HEK293 (cell line): ENCODE measurements around the gene BBS10.

Experiments used
- CTCF ChIA-PET: fragments of 350-600 bp; formaldehyde crosslinking; extraction: SDS; loops from one replicate; lab custom pipeline; 2021; ENCODE audit warnings: antibody characterized with exemption; lab: Yijun Ruan, JAX
- POLR2A ChIA-PET: fragments of 300-600 bp; formaldehyde crosslinking; extraction: SDS; loops from one replicate; lab custom pipeline; 2020; ENCODE audit warnings: antibody characterized with exemption, inconsistent platforms; lab: Yijun Ruan, JAX
- H3K27ac ChIP-seq: fragments of 200-500 bp; sonication (Bioruptor generic); 2 replicates; pipeline ENCODE4 v1.5.1; 2014; ENCODE audit warnings: low read depth, low read length, control low read depth, inconsistent platforms; ENCODE audit errors: extremely low read depth
- H3K36me3 ChIP-seq, 2 experiments: fragments of 200-500 bp in 1 of 2; sonication (Bioruptor generic) in 1 of 2; 1 replicate in 1 of 2; 2 replicates in 1 of 2; pipeline ENCODE4 v1.5.1; 2014 to 2017; ENCODE audit warnings: inconsistent platforms in 2 of 2, low read length in 2 of 2; ENCODE audit not compliant: control insufficient read depth in 2 of 2, insufficient read depth in 1 of 2
- H3K4me1 ChIP-seq: fragments of 200-500 bp; sonication (Bioruptor generic); 2 replicates; pipeline ENCODE4 v1.5.1; 2014; ENCODE audit warnings: mild to moderate bottlenecking, low read length, inconsistent platforms; ENCODE audit not compliant: control insufficient read depth, insufficient read depth
- H3K4me3 ChIP-seq: 2 replicates; pipeline ENCODE4 v1.5.1; 2011; ENCODE audit warnings: low read depth, mild to moderate bottlenecking, control low read depth, low read length, moderate library complexity
- H3K9me3 ChIP-seq: fragments of 200-500 bp; sonication (Bioruptor generic); 2 replicates; pipeline ENCODE4 v1.5.1; 2014; ENCODE audit warnings: low read depth, low read length, inconsistent platforms; ENCODE audit not compliant: control insufficient read depth, insufficient read depth
- INSM2 ChIP-seq: fragments of 450-650 bp; formaldehyde crosslinking; IDR thresholded peaks from 2 replicates; pipeline ENCODE4 v1.5.1; 2016; ENCODE audit warnings: missing biosample characterization, missing genetic modification characterization
- KLF8 ChIP-seq: fragments of 450-650 bp; formaldehyde crosslinking; IDR thresholded peaks from 2 replicates; pipeline ENCODE4 v1.5.1; 2016; ENCODE audit warnings: missing biosample characterization, missing genetic modification characterization
- PRDM1 ChIP-seq: fragments of 450-650 bp; formaldehyde crosslinking; IDR thresholded peaks from 2 replicates; pipeline ENCODE4; 2016; ENCODE audit warnings: missing biosample characterization, missing genetic modification characterization
- SP2 ChIP-seq: fragments of 450-650 bp; formaldehyde crosslinking; IDR thresholded peaks from 2 replicates; pipeline ENCODE4 v1.5.1; 2016; ENCODE audit warnings: missing biosample characterization, missing genetic modification characterization
- SP3 ChIP-seq: fragments of 450-650 bp; formaldehyde crosslinking; IDR thresholded peaks from 2 replicates; pipeline ENCODE4 v1.5.1; 2016; ENCODE audit warnings: missing biosample characterization, missing genetic modification characterization
- YY2 ChIP-seq: fragments of 450-650 bp; formaldehyde crosslinking; IDR thresholded peaks from 2 replicates; pipeline ENCODE4 v1.5.1; 2016; ENCODE audit warnings: missing biosample characterization, missing genetic modification characterization
- ZEB2 ChIP-seq: fragments of 450-650 bp; formaldehyde crosslinking; IDR thresholded peaks from 2 replicates; pipeline ENCODE4 v1.5.1; 2016; ENCODE audit warnings: missing biosample characterization, missing genetic modification characterization
- ZFP3 ChIP-seq: fragments of 450-650 bp; formaldehyde crosslinking; IDR thresholded peaks from 2 replicates; pipeline ENCODE4 v1.5.1; 2016; ENCODE audit warnings: low read depth, missing biosample characterization, missing genetic modification characterization
- ZFP37 ChIP-seq: fragments of 450-650 bp; formaldehyde crosslinking; IDR thresholded peaks from 2 replicates; pipeline ENCODE4 v1.5.1; 2016; ENCODE audit warnings: missing biosample characterization, missing genetic modification characterization
- ZNF157 ChIP-seq: fragments of 450-650 bp; formaldehyde crosslinking; IDR thresholded peaks from 2 replicates; pipeline ENCODE4 v1.5.1; 2016; ENCODE audit warnings: missing biosample characterization, missing genetic modification characterization
- ZNF175 ChIP-seq: fragments of 450-650 bp; formaldehyde crosslinking; IDR thresholded peaks from 2 replicates; pipeline ENCODE4 v1.5.1; 2016; ENCODE audit warnings: missing biosample characterization, missing genetic modification characterization
- ZNF19 ChIP-seq: fragments of 450-650 bp; formaldehyde crosslinking; IDR thresholded peaks from 2 replicates; pipeline ENCODE4; 2016; ENCODE audit warnings: missing biosample characterization, missing genetic modification characterization, low read depth
- ZNF2 ChIP-seq: fragments of 450-650 bp; formaldehyde crosslinking; IDR thresholded peaks from 2 replicates; pipeline ENCODE4 v1.5.1; 2016; ENCODE audit warnings: missing biosample characterization, missing genetic modification characterization
- ZNF302 ChIP-seq: fragments of 450-650 bp; formaldehyde crosslinking; IDR thresholded peaks from 2 replicates; pipeline ENCODE4 v1.5.1; 2016; ENCODE audit warnings: missing biosample characterization, missing genetic modification characterization, low read depth
- ZNF354C ChIP-seq: fragments of 450-650 bp; formaldehyde crosslinking; IDR thresholded peaks from 2 replicates; pipeline ENCODE4 v1.5.1; 2016; ENCODE audit warnings: missing biosample characterization, missing genetic modification characterization, low read depth, borderline replicate concordance
- ZNF571 ChIP-seq: fragments of 450-650 bp; formaldehyde crosslinking; IDR thresholded peaks from 2 replicates; pipeline ENCODE4 v1.5.0; 2017; ENCODE audit warnings: missing biosample characterization, missing genetic modification characterization
- ZNF585B ChIP-seq: fragments of 450-650 bp; formaldehyde crosslinking; IDR thresholded peaks from 2 replicates; pipeline ENCODE4 v1.5.1; 2016; ENCODE audit warnings: missing biosample characterization, missing genetic modification characterization
- ZNF670 ChIP-seq: fragments of 450-650 bp; formaldehyde crosslinking; IDR thresholded peaks from 2 replicates; pipeline ENCODE4 v1.5.1; 2016; ENCODE audit warnings: missing biosample characterization, missing genetic modification characterization, low read depth
- ZNF701 ChIP-seq: fragments of 450-650 bp; formaldehyde crosslinking; IDR thresholded peaks from 2 replicates; pipeline ENCODE4 v1.5.1; 2016; ENCODE audit warnings: missing biosample characterization, missing genetic modification characterization
- ZNF768 ChIP-seq: fragments of 450-650 bp; formaldehyde crosslinking; IDR thresholded peaks from 2 replicates; pipeline ENCODE4 v1.5.1; 2018; ENCODE audit warnings: missing biosample characterization, mild to moderate bottlenecking, missing genetic modification characterization
- ZNF791 ChIP-seq: fragments of 450-650 bp; formaldehyde crosslinking; IDR thresholded peaks from 2 replicates; pipeline ENCODE4 v1.5.1; 2016; ENCODE audit warnings: missing biosample characterization, missing genetic modification characterization
- ZNF792 ChIP-seq: fragments of 450-650 bp; formaldehyde crosslinking; IDR thresholded peaks from 2 replicates; pipeline ENCODE4 v1.5.1; 2016; ENCODE audit warnings: missing biosample characterization, missing genetic modification characterization
- TF ChIP-seq, protein P1 (sequence below): fragments of 450-650 bp; formaldehyde crosslinking; conservative IDR thresholded peaks from 2 replicates; pipeline ENCODE4 v1.5.1; 2016; ENCODE audit warnings: low read depth, missing biosample characterization, missing genetic modification characterization
- TF ChIP-seq, protein P2 (sequence below): fragments of 450-650 bp; formaldehyde crosslinking; IDR thresholded peaks from 2 replicates; pipeline ENCODE4 v1.5.1; 2016; ENCODE audit warnings: missing biosample characterization, missing genetic modification characterization
- TF ChIP-seq, protein P3 (sequence below): IDR thresholded peaks from 2 replicates; pipeline ENCODE4 v1.6.1; 2011; ENCODE audit warnings: mild to moderate bottlenecking, low read depth, low read length, borderline replicate concordance
- TF ChIP-seq, protein P4 (sequence below): fragments of 450-650 bp; formaldehyde crosslinking; IDR thresholded peaks from 2 replicates; pipeline ENCODE4; 2016; ENCODE audit warnings: missing biosample characterization, missing genetic modification characterization

Gene BBS10

GRCh38 chr12:76311796-76312195 lies 36.4 kb downstream of the BBS10 start:
- TF ChIP-seq ZFP3 (tag by site-specific recombination) = no peak
- no peak for TF ChIP-seq ZNF670 (tag by site-specific recombination)
- TF ChIP-seq, protein P1, sequence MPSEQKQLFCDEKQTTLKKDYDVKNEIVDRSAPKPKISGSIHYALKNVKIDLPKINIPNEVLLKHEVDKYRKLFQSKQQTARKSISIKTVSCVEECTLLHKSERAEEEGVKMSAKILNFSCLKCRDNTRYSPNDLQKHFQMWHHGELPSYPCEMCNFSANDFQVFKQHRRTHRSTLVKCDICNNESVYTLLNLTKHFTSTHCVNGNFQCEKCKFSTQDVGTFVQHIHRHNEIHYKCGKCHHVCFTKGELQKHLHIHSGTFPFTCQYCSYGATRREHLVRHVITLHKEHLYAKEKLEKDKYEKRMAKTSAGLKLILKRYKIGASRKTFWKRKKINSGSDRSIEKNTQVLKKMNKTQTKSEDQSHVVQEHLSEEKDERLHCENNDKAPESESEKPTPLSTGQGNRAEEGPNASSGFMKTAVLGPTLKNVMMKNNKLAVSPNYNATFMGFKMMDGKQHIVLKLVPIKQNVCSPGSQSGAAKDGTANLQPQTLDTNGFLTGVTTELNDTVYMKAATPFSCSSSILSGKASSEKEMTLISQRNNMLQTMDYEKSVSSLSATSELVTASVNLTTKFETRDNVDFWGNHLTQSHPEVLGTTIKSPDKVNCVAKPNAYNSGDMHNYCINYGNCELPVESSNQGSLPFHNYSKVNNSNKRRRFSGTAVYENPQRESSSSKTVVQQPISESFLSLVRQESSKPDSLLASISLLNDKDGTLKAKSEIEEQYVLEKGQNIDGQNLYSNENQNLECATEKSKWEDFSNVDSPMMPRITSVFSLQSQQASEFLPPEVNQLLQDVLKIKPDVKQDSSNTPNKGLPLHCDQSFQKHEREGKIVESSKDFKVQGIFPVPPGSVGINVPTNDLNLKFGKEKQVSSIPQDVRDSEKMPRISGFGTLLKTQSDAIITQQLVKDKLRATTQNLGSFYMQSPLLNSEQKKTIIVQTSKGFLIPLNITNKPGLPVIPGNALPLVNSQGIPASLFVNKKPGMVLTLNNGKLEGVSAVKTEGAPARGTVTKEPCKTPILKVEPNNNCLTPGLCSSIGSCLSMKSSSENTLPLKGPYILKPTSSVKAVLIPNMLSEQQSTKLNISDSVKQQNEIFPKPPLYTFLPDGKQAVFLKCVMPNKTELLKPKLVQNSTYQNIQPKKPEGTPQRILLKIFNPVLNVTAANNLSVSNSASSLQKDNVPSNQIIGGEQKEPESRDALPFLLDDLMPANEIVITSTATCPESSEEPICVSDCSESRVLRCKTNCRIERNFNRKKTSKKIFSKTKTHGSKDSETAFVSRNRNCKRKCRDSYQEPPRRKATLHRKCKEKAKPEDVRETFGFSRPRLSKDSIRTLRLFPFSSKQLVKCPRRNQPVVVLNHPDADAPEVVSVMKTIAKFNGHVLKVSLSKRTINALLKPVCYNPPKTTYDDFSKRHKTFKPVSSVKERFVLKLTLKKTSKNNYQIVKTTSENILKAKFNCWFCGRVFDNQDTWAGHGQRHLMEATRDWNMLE = no peak
- TF ChIP-seq, protein P2, sequence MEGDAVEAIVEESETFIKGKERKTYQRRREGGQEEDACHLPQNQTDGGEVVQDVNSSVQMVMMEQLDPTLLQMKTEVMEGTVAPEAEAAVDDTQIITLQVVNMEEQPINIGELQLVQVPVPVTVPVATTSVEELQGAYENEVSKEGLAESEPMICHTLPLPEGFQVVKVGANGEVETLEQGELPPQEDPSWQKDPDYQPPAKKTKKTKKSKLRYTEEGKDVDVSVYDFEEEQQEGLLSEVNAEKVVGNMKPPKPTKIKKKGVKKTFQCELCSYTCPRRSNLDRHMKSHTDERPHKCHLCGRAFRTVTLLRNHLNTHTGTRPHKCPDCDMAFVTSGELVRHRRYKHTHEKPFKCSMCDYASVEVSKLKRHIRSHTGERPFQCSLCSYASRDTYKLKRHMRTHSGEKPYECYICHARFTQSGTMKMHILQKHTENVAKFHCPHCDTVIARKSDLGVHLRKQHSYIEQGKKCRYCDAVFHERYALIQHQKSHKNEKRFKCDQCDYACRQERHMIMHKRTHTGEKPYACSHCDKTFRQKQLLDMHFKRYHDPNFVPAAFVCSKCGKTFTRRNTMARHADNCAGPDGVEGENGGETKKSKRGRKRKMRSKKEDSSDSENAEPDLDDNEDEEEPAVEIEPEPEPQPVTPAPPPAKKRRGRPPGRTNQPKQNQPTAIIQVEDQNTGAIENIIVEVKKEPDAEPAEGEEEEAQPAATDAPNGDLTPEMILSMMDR = no peak
- no peak for TF ChIP-seq ZNF701 (tag by site-specific recombination)
- no peak for TF ChIP-seq ZNF354C (tag by site-specific recombination)
- TF ChIP-seq, protein P3, sequence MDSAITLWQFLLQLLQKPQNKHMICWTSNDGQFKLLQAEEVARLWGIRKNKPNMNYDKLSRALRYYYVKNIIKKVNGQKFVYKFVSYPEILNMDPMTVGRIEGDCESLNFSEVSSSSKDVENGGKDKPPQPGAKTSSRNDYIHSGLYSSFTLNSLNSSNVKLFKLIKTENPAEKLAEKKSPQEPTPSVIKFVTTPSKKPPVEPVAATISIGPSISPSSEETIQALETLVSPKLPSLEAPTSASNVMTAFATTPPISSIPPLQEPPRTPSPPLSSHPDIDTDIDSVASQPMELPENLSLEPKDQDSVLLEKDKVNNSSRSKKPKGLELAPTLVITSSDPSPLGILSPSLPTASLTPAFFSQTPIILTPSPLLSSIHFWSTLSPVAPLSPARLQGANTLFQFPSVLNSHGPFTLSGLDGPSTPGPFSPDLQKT = no peak
- no peak for TF ChIP-seq ZNF791 (tag by site-specific recombination)
- no peak for TF ChIP-seq SP2 (tag by site-specific recombination)
- TF ChIP-seq, protein P4, sequence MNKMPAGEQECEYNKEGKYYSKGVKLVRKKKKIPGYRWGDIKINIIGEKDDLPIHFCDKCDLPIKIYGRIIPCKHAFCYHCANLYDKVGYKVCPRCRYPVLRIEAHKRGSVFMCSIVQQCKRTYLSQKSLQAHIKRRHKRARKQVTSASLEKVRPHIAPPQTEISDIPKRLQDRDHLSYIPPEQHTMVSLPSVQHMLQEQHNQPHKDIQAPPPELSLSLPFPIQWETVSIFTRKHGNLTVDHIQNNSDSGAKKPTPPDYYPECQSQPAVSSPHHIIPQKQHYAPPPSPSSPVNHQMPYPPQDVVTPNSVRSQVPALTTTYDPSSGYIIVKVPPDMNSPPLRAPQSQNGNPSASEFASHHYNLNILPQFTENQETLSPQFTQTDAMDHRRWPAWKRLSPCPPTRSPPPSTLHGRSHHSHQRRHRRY = no peak
- TF ChIP-seq ZNF19 (tag by site-specific recombination) = no peak
- no peak for TF ChIP-seq PRDM1
- no peak for TF ChIP-seq ZFP37 (tag by site-specific recombination)
- TF ChIP-seq YY2 (tag by site-specific recombination) = no peak
- no peak for TF ChIP-seq ZNF175 (tag by site-specific recombination)
- TF ChIP-seq ZNF585B = no peak
- TF ChIP-seq KLF8 = no peak
- no peak for TF ChIP-seq ZNF768 (tag by site-specific recombination)
- H3K9me3 ChIP-seq = no peaks in the 10 kb centered on the region
- POLR2A ChIA-PET = no interaction called here
- H3K4me3 ChIP-seq = no peak overlapping the region
- CTCF ChIA-PET = interaction anchor here (0.7 kb wide), 2 partner anchors 13 to 34 kb away, joined by 3 to 5 read pairs; no protein-coding TSS in a partner anchor
- no peaks in the 10 kb centered on the region for H3K4me1 ChIP-seq
- H3K27ac ChIP-seq = no peak overlapping the region
- no peaks in the 10 kb centered on the region for H3K36me3 ChIP-seq

GRCh38 chr12:76310110-76310509 lies 38.1 kb downstream of the BBS10 start:
- no peak for TF ChIP-seq ZNF792 (tag by site-specific recombination)
- no peak for TF ChIP-seq ZNF302
- no peak for TF ChIP-seq ZNF571 (tag by site-specific recombination)
- TF ChIP-seq INSM2 (tag by site-specific recombination) = no peak
- no peak for TF ChIP-seq SP3 (tag by site-specific recombination)
- TF ChIP-seq ZEB2 (tag by site-specific recombination) = no peak
- no peak for TF ChIP-seq ZNF2
- no peak for TF ChIP-seq ZNF157 (tag by site-specific recombination)
- ChIA-PET CTCF (no interaction called here), POLR2A (no interaction called here)
- H3K36me3 ChIP-seq = no peaks in the 10 kb centered on the region
- no peaks in the 10 kb centered on the region for H3K9me3 ChIP-seq
- no peak overlapping the region for H3K27ac ChIP-seq
- H3K4me3 ChIP-seq = no peak overlapping the region
- no peaks in the 10 kb centered on the region for H3K4me1 ChIP-seq
